ENCODE data around the gene POU2F3.

The POU2F3 gene

GRCh38 chr11:120354779-120355178, 114.8 kb downstream of the POU2F3 start:
- Histone ChIP-seq H3K9me3 (ENCODE audit: insufficient read depth, low read length) (no peaks in the 10 kb centered on the region), H3K4me2 (ENCODE audit: low read length) (peak overlapping the region; percentile 22), H3K36me3 (replicated peaks; ENCODE audit: low read depth, low read length) (no peaks in the 10 kb centered on the region), H3K27ac (ENCODE audit: low read length) (no peak overlapping the region), H3K79me2 (ENCODE audit: low read length) (peaks cover 23% of the 10 kb centered on the region; the same call in 1 of the 2 replicates), H3K4me1 (ENCODE audit: low read length) (peaks cover 10% of the 10 kb centered on the region), H3K4me3 (ENCODE audit: low read length) (no peak overlapping the region), H2AFZ (ENCODE audit: low read depth, low read length) (no peak overlapping the region), H4K20me1 (ENCODE audit: insufficient read depth, low read length) (peaks cover 70% of the 10 kb centered on the region), H3K27me3 (ENCODE audit: low read depth, low read length) (peaks cover 7% of the 10 kb centered on the region; the same call in 1 of the 2 replicates), H3K9ac (ENCODE audit: low read length) (no peak overlapping the region)
- TF ChIP-seq CTCF (IDR thresholded peaks at IDR 0.05; ENCODE audit: low read depth, low read length), result no peak
- TF ChIP-seq EZH2phosphoT487 (IDR thresholded peaks at IDR 0.05; ENCODE audit: low read depth), result no peak

GRCh38 chr11:120357620-120358019, 117.7 kb downstream of the POU2F3 start:
- Histone ChIP-seq H3K4me2 (ENCODE audit: low read length) (no peak overlapping the region), H2AFZ (ENCODE audit: low read depth, low read length) (no peak overlapping the region), H3K36me3 (replicated peaks; ENCODE audit: low read depth, low read length) (no peaks in the 10 kb centered on the region), H3K4me1 (ENCODE audit: low read length) (peaks cover 10% of the 10 kb centered on the region), H3K27ac (ENCODE audit: low read length) (no peak overlapping the region), H3K27me3 (ENCODE audit: low read depth, low read length) (peaks cover 7% of the 10 kb centered on the region; the same call in 1 of the 2 replicates), H3K9me3 (ENCODE audit: insufficient read depth, low read length) (no peaks in the 10 kb centered on the region), H3K79me2 (ENCODE audit: low read length) (peaks cover 26% of the 10 kb centered on the region; the same call in 1 of the 2 replicates), H3K4me3 (ENCODE audit: low read length) (no peak overlapping the region), H3K9ac (ENCODE audit: low read length) (no peak overlapping the region), H4K20me1 (ENCODE audit: insufficient read depth, low read length) (peaks cover 61% of the 10 kb centered on the region)
- TF ChIP-seq CTCF (IDR thresholded peaks at IDR 0.05; ENCODE audit: low read depth, low read length) (no peak), EZH2phosphoT487 (IDR thresholded peaks at IDR 0.05; ENCODE audit: low read depth) (no peak)

GRCh38 chr11:120358729-120359128, 118.8 kb downstream of the POU2F3 start:
- H4K20me1 ChIP-seq (ENCODE audit: insufficient read depth, low read length), result peaks cover 54% of the 10 kb centered on the region
- peaks cover 10% of the 10 kb centered on the region for H3K4me1 ChIP-seq (ENCODE audit: low read length)
- no peak overlapping the region for H3K27ac ChIP-seq (ENCODE audit: low read length)
- H2AFZ ChIP-seq (ENCODE audit: low read depth, low read length), result no peak overlapping the region
- H3K9me3 ChIP-seq (ENCODE audit: insufficient read depth, low read length), result no peaks in the 10 kb centered on the region
- H3K36me3 ChIP-seq (replicated peaks; ENCODE audit: low read depth, low read length), result no peaks in the 10 kb centered on the region
- peaks cover 3% of the 10 kb centered on the region; the same call in 1 of the 2 replicates for H3K27me3 ChIP-seq (ENCODE audit: low read depth, low read length)
- no peak overlapping the region for H3K4me3 ChIP-seq (ENCODE audit: low read length)
- H3K79me2 ChIP-seq (ENCODE audit: low read length), result peaks cover 22% of the 10 kb centered on the region; the same call in 1 of the 2 replicates
- TF ChIP-seq EZH2phosphoT487 (IDR thresholded peaks at IDR 0.05; ENCODE audit: low read depth) (no peak), CTCF (IDR thresholded peaks at IDR 0.05; ENCODE audit: low read depth, low read length) (no peak)
- H3K9ac ChIP-seq (ENCODE audit: low read length), result no peak overlapping the region
- no peak overlapping the region for H3K4me2 ChIP-seq (ENCODE audit: low read length)

GRCh38 chr11:120363436-120363835, 123.5 kb downstream of the POU2F3 start:
- Histone ChIP-seq H2AFZ (ENCODE audit: low read depth, low read length) (no peak overlapping the region), H3K27ac (ENCODE audit: low read length) (no peak overlapping the region), H3K4me2 (ENCODE audit: low read length) (no peak overlapping the region), H3K36me3 (replicated peaks; ENCODE audit: low read depth, low read length) (no peaks in the 10 kb centered on the region), H3K79me2 (ENCODE audit: low read length) (peaks cover 16% of the 10 kb centered on the region; the same call in 1 of the 2 replicates), H3K27me3 (ENCODE audit: low read depth, low read length) (no peaks in the 10 kb centered on the region), H3K9ac (ENCODE audit: low read length) (no peak overlapping the region), H3K4me1 (ENCODE audit: low read length) (no peaks in the 10 kb centered on the region), H3K9me3 (ENCODE audit: insufficient read depth, low read length) (no peaks in the 10 kb centered on the region), H4K20me1 (ENCODE audit: insufficient read depth, low read length) (peaks cover 18% of the 10 kb centered on the region), H3K4me3 (ENCODE audit: low read length) (no peak overlapping the region)
- no peak for TF ChIP-seq CTCF (IDR thresholded peaks at IDR 0.05; ENCODE audit: low read depth, low read length)
- TF ChIP-seq EZH2phosphoT487 (IDR thresholded peaks at IDR 0.05; ENCODE audit: low read depth), result no peak
